T-cell (primary cell): ENCODE results near the gene ATP8A1. TPM values are rescaled to one million over a fixed set of nuclear protein-coding genes. Genes with fewer than 3 reads are reported as not detected.
A peak's percentile ranks its signal among the peaks of the same experiment; 100 is the strongest.

Experiments used
- ATAC-seq, 4 experiments: fragments of 200-7000 bp in 3 of 4; fragments of 150-1000 bp in 1 of 4; cut with Tn5 transposase; replicated peaks in 1 of 4; 1 replicate in 3 of 4; 2 replicates in 1 of 4; pipeline ENCODE4 v1.10.0; 2021; ENCODE audit warnings: moderate library complexity in 3 of 4, mild to moderate bottlenecking in 2 of 4, moderate number of reproducible peaks in 1 of 4
- CTCF ChIA-PET, 2 donors: fragments of 300-600 bp; sonication (Branson Sonifier 250); formaldehyde crosslinking; loops; one replicate each; lab custom pipeline; 2022; ENCODE audit warnings: antibody characterized with exemption in 2 of 2; lab: Charles Lee
- POLR2A ChIA-PET, 2 donors: fragments of 300-600 bp; sonication (Branson Sonifier 250); formaldehyde crosslinking; loops; one replicate each; lab custom pipeline; 2022; ENCODE audit warnings: antibody characterized with exemption in 2 of 2; lab: Charles Lee
- DNase-seq, 35 experiments: peaks; one replicate each; pipeline versions ENCODE4 v3.0.0 to v3.0.0-alpha.2; 2013 to 2023
- H3K27ac ChIP-seq: one replicate; pipeline ENCODE4 v1.5.1; 2013; ENCODE audit warnings: low read length
- H3K27me3 ChIP-seq, 2 experiments: replicated peaks in 1 of 2; 1 replicate in 1 of 2; 2 replicates in 1 of 2; pipeline versions ENCODE4 v1.6.1 to v1.7.0; 2013; ENCODE audit warnings: low read length in 1 of 2, mixed read lengths in 1 of 2; ENCODE audit not compliant: control insufficient read depth in 2 of 2, insufficient read depth in 2 of 2; ENCODE audit errors: extremely low read depth in 1 of 2
- H3K36me3 ChIP-seq, 2 donors: 1 replicate in 1 of 2; 2 replicates in 1 of 2; pipeline versions ENCODE4 v1.6.1 to v1.7.0; 2013; ENCODE audit warnings: low read length in 1 of 2; ENCODE audit not compliant: control insufficient read depth in 2 of 2, insufficient read depth in 1 of 2; ENCODE audit errors: extremely low read depth in 1 of 2
- H3K4me1 ChIP-seq, 2 experiments: 1 replicate in 1 of 2; 2 replicates in 1 of 2; pipeline versions ENCODE4 v1.6.1 to v1.7.0; 2013; ENCODE audit warnings: low read length in 2 of 2, mixed read lengths in 1 of 2; ENCODE audit not compliant: insufficient read depth in 2 of 2, control insufficient read depth in 1 of 2; ENCODE audit errors: extremely low read depth in 1 of 2
- H3K4me3 ChIP-seq, 2 donors: 1 replicate in 1 of 2; 2 replicates in 1 of 2; pipeline versions ENCODE4 v1.5.1 to v1.7.0; 2013; ENCODE audit warnings: mild to moderate bottlenecking in 2 of 2, low read length in 1 of 2, moderate library complexity in 1 of 2; ENCODE audit not compliant: control insufficient read depth in 1 of 2; ENCODE audit errors: extremely low read depth in 1 of 2
- H3K9me3 ChIP-seq: 2 replicates; pipeline ENCODE4 v1.7.0; 2013
- H3K27ac Mint-ChIP-seq, 2 donors: one replicate each; pipeline ENCODE4 v1.8.0; 2020 to 2021; ENCODE audit warnings: mild to moderate bottlenecking in 2 of 2, mixed read lengths in 2 of 2
- H3K27me3 Mint-ChIP-seq, 2 donors: one replicate each; pipeline ENCODE4 v1.8.0; 2021 to 2022; ENCODE audit warnings: mixed read lengths in 2 of 2
- H3K36me3 Mint-ChIP-seq: one replicate; pipeline ENCODE4 v1.8.0; 2021; ENCODE audit warnings: mixed read lengths
- H3K4me1 Mint-ChIP-seq, 3 donors: one replicate each; pipeline ENCODE4 v1.8.0; 2020 to 2022; ENCODE audit warnings: mixed read lengths in 3 of 3, mild to moderate bottlenecking in 1 of 3
- H3K4me3 Mint-ChIP-seq, 3 donors: one replicate each; pipeline ENCODE4 v1.8.0; 2020 to 2022; ENCODE audit warnings: mild to moderate bottlenecking in 3 of 3, mixed read lengths in 3 of 3, moderate library complexity in 3 of 3
- H3K9me3 Mint-ChIP-seq, 3 donors: one replicate each; pipeline ENCODE4 v1.8.0; 2020 to 2022; ENCODE audit warnings: mixed read lengths in 3 of 3
- WGBS: methylation state at CpG from one replicate; pipeline ENCODE4 v1.1.5; 2013; ENCODE audit warnings: missing lambda C conversion rate; ENCODE audit not compliant: insufficient coverage; 5-methylcytosine and 5-hydroxymethylcytosine counted together
- total RNA-seq, 35 experiments: library from RNA in 6 of 35; stranded (reverse) in 6 of 35; fragments of 120-200 nt in 1 of 35; gene quantifications; one replicate each; pipeline versions ENCODE4 v1.2.1 to v1.2.4 and lab custom pipeline; 2013 to 2026

ATP8A1 gene
- total RNA-seq, 5 donors from 2014 or later (not counting 1 experiment from before 2014, with no cell fraction given): 33.7 to 73.2 (median 47.8) TPM

- H3K27ac ChIP-seq: no peak overlapping the region
- H3K9me3 ChIP-seq: no peaks in the 10 kb centered on the region
- Mint-ChIP-seq H3K36me3 (peaks cover 68% of the 10 kb centered on the region), H3K27me3 (no peaks in the 10 kb centered on the region), H3K4me3 (no peak overlapping the region), H3K27ac (no peak overlapping the region), H3K9me3 (no peaks in the 10 kb centered on the region), H3K4me1 (peaks cover 0 to 12% (median 2%) of the 10 kb centered on the region in 3 donors)
- no peak for DNase-seq
- CTCF ChIA-PET: no interaction called here
- peaks cover 9 to 31% of the 10 kb centered on the region in 2 donors for H3K36me3 ChIP-seq
- WGBS: no CpG with 5 or more reads among the region's 2 CpGs
- H3K4me1 ChIP-seq: no peaks in the 10 kb centered on the region
- POLR2A ChIA-PET: no interaction called here
- no peaks in the 10 kb centered on the region for H3K27me3 ChIP-seq
- no peak overlapping the region for H3K4me3 ChIP-seq
- ATAC-seq: no peak
These were observed 39.9 kb downstream of the ATP8A1 start for GRCh38 chr4:42617030-42617429.

- no peak for DNase-seq
- peaks cover 0 to 12% (median 4%) of the 10 kb centered on the region in 3 donors for H3K4me1 Mint-ChIP-seq
- H3K27ac Mint-ChIP-seq: no peak overlapping the region
- Histone ChIP-seq H3K36me3 (peaks cover 9 to 35% of the 10 kb centered on the region in 2 donors), H3K4me1 (no peaks in the 10 kb centered on the region), H3K27ac (no peak overlapping the region), H3K4me3 (no peak overlapping the region), H3K9me3 (no peaks in the 10 kb centered on the region), H3K27me3 (no peaks in the 10 kb centered on the region)
- no peaks in the 10 kb centered on the region for H3K27me3 Mint-ChIP-seq
- no peaks in the 10 kb centered on the region for H3K9me3 Mint-ChIP-seq
- POLR2A ChIA-PET: no interaction called here
- no peak overlapping the region for H3K4me3 Mint-ChIP-seq
- no peak for ATAC-seq
- CTCF ChIA-PET: no interaction called here
- peaks cover 69% of the 10 kb centered on the region for H3K36me3 Mint-ChIP-seq
- WGBS: 94% methylated on average over 2 of the region's 6 CpGs
These were observed 40.3 kb downstream of the ATP8A1 start for GRCh38 chr4:42616572-42616971.

- POLR2A ChIA-PET: interaction anchor here in 1 of 2 donors (0.6 kb wide), 1 partner anchor 41 kb away, joined by 4 read pairs; the partner anchor contains the start of gene ATP8A1
- peaks cover 9 to 35% of the 10 kb centered on the region in 2 donors for H3K36me3 ChIP-seq
- H3K4me3 Mint-ChIP-seq: no peak overlapping the region
- H3K27me3 ChIP-seq: no peaks in the 10 kb centered on the region
- H3K9me3 Mint-ChIP-seq: no peaks in the 10 kb centered on the region
- peaks cover 75% of the 10 kb centered on the region for H3K36me3 Mint-ChIP-seq
- no peaks in the 10 kb centered on the region for H3K9me3 ChIP-seq
- H3K27ac ChIP-seq: no peak overlapping the region
- no peak overlapping the region for H3K4me3 ChIP-seq
- WGBS: 71% methylated on average over 1 of the region's 2 CpGs
- CTCF ChIA-PET: interaction anchor here in 1 of 2 donors (0.7 to 1.0 kb wide), 2 partner anchors 59 to 135 kb away, joined by 3 read pairs; no protein-coding TSS in a partner anchor
- DNase-seq: no peak
- H3K27ac Mint-ChIP-seq: no peak overlapping the region
- no peaks in the 10 kb centered on the region for H3K4me1 ChIP-seq
- peaks cover 0 to 12% (median 10%) of the 10 kb centered on the region in 3 donors for H3K4me1 Mint-ChIP-seq
- H3K27me3 Mint-ChIP-seq: no peaks in the 10 kb centered on the region
- no peak for ATAC-seq
These were observed 41.7 kb downstream of the ATP8A1 start for GRCh38 chr4:42615131-42615763.

DNA sequence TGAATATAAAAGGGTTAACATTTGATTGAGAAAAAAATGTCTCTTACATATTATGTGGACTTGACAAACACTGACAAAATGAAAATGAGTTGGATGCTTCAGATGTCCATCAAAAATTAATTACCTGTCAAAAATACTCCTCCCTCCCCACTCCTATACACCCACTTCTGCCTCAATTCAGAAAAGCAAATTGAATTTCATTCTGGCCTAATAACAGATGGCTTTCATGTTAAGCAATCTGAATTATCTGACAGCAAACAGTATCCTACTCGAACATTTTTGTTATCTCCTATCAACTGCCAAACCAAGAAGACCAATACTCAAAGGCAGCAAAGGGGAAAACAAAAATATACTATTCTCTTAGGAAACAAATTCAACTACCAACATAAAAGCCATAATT lies 44.0 kb downstream of the ATP8A1 start:
- H3K4me1 ChIP-seq: no peaks in the 10 kb centered on the region
- no peak overlapping the region for H3K27ac ChIP-seq
- no peaks in the 10 kb centered on the region for H3K9me3 ChIP-seq
- DNase-seq (no peak), ATAC-seq (no peak)
- H3K27me3 Mint-ChIP-seq: no peaks in the 10 kb centered on the region
- no peak overlapping the region for H3K4me3 Mint-ChIP-seq
- H3K36me3 Mint-ChIP-seq: peaks cover 68% of the 10 kb centered on the region
- peaks cover 6 to 13% (median 7%) of the 10 kb centered on the region in 3 donors for H3K4me1 Mint-ChIP-seq
- H3K9me3 Mint-ChIP-seq: no peaks in the 10 kb centered on the region
- H3K36me3 ChIP-seq: peaks cover 9 to 32% of the 10 kb centered on the region in 2 donors
- no peaks in the 10 kb centered on the region for H3K27me3 ChIP-seq
- ChIA-PET POLR2A (no interaction called here), CTCF (no interaction called here)
- no CpG with 5 or more reads among the region's 1 CpG for WGBS
- peak overlapping the region in 1 of 2 donors; percentile 64 for H3K27ac Mint-ChIP-seq
- no peak overlapping the region for H3K4me3 ChIP-seq

- Mint-ChIP-seq H3K4me1 (peaks cover under 1 to 19% (median 7%) of the 10 kb centered on the region in 3 donors), H3K36me3 (peaks cover 59% of the 10 kb centered on the region), H3K27me3 (no peaks in the 10 kb centered on the region), H3K27ac (no peak overlapping the region), H3K9me3 (no peaks in the 10 kb centered on the region), H3K4me3 (no peak overlapping the region)
- ATAC-seq: no peak
- Histone ChIP-seq H3K9me3 (no peaks in the 10 kb centered on the region), H3K36me3 (peaks cover 9 to 33% of the 10 kb centered on the region in 2 donors), H3K4me1 (no peaks in the 10 kb centered on the region), H3K4me3 (no peak overlapping the region), H3K27ac (no peak overlapping the region), H3K27me3 (no peaks in the 10 kb centered on the region)
- CTCF ChIA-PET: interaction anchor here (0.5 to 0.6 kb wide), 3 partner anchors 44 to 159 kb away, joined by 3 read pairs; no protein-coding TSS in a partner anchor
- no peak for DNase-seq
- no CpG with 5 or more reads among the region's 4 CpGs for WGBS
- POLR2A ChIA-PET: interaction anchor here (0.5 to 0.6 kb wide), 3 partner anchors 79 to 394 kb away, joined by 3 to 5 read pairs (median 5); no protein-coding TSS in a partner anchor
These were observed 46.0 kb downstream of the ATP8A1 start for GRCh38 chr4:42610941-42611340.

DNA sequence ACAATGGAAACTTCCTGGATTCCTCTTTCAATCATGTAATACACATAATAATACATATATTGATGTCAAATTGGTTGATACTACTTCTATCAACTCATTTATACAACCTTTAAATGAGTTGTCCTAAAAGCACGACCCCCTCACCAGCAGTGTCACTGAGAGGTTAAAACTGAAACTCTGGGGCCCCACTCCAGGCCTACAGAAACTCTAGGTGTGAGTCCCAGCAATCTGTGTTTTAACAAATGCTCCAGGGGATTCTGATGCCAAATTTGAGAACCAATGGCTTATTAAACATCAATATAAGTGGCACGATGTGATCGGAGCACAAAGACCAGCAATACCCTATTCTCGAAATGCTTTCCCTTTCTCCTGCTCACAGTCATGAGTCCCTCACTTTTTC lies 47.9 kb downstream of the ATP8A1 start:
- Histone ChIP-seq H3K27me3 (no peaks in the 10 kb centered on the region), H3K36me3 (peaks cover 6 to 42% of the 10 kb centered on the region in 2 donors), H3K27ac (no peak overlapping the region), H3K9me3 (no peaks in the 10 kb centered on the region), H3K4me3 (no peak overlapping the region), H3K4me1 (no peaks in the 10 kb centered on the region)
- Mint-ChIP-seq H3K4me1 (peaks cover 9 to 19% (median 10%) of the 10 kb centered on the region in 3 donors), H3K36me3 (peaks cover 63% of the 10 kb centered on the region), H3K9me3 (no peaks in the 10 kb centered on the region), H3K27me3 (no peaks in the 10 kb centered on the region), H3K4me3 (no peak overlapping the region), H3K27ac (no peak overlapping the region)
- DNase-seq (no peak), ATAC-seq (no peak)
- POLR2A ChIA-PET: interaction anchor here in 1 of 2 donors (0.6 kb wide), 1 partner anchor 234 kb away, joined by 3 read pairs; no protein-coding TSS in a partner anchor
- CTCF ChIA-PET: no interaction called here
- WGBS: 100% methylated on average over 3 of the region's 4 CpGs
